ENCODE data around the gene LRIG2. TPM values are rescaled to one million over a fixed set of nuclear protein-coding genes. Genes with fewer than 3 reads are reported as not detected.

Gene LRIG2
- total and polyA plus RNA-seq, 2 donors (not counting 1 experiment from before 2014, with no cell fraction given): 9.4 to 14.7 TPM

DNA sequence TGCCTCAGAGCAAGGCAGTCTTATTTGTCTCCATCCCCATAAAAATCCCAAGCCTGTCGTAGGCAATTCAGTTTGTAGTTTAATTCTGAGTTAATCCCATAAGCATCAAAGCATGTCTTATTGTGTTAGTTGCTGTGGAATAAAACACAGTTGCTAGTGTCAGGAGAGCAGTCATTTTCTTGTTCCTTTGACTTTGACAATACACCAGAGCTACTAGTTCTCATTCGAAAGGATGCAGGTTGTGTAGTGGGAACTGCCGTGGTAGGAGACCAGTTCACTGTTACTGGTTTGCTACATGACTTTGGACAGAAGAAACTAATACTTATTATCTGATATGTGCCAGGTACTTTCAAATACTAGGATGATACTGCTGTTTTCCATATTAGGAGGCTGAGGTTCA is 23.5 kb downstream of the LRIG2 start:
- Histone ChIP-seq H3K9me3 (ENCODE audit: control insufficient read depth, insufficient read depth, low read depth, low read length) (no peaks in the 10 kb centered on the region), H3K27ac (ENCODE audit: insufficient read depth, low read length) (no peak overlapping the region), H3K36me3 (ENCODE audit: control insufficient read depth, insufficient read depth, low read length) (peaks cover 2% of the 10 kb centered on the region), H3K4me3 (replicated peaks in 1 of 4; ENCODE audit: control extremely low read depth in 1 of 4, insufficient read depth in 1 of 4, low read depth in 3 of 4, low read length in 4 of 4) (no peak overlapping the region), H4K20me1 (ENCODE audit: control insufficient read depth, extremely low read depth, insufficient read depth, low read length) (no peaks in the 10 kb centered on the region), H2AFZ (ENCODE audit: low read length) (no peak overlapping the region), H3K4me2 (ENCODE audit: extremely low read depth, insufficient read depth, low read length) (no peak overlapping the region), H3K27me3 (ENCODE audit: control insufficient read depth, insufficient read depth, low read length) (no peaks in the 10 kb centered on the region), H3K9ac (ENCODE audit: insufficient read depth, low read length) (no peak overlapping the region), H3K4me1 (ENCODE audit: control insufficient read depth, extremely low read depth, insufficient read depth, low read length) (no peaks in the 10 kb centered on the region), H3K79me2 (ENCODE audit: control insufficient read depth, insufficient read depth, low read length) (no peaks in the 10 kb centered on the region)
- TF ChIP-seq EZH2 (IDR thresholded peaks at IDR 0.05; ENCODE audit: low read length, missing control alignments): no peak
- TF ChIP-seq, protein P1, sequence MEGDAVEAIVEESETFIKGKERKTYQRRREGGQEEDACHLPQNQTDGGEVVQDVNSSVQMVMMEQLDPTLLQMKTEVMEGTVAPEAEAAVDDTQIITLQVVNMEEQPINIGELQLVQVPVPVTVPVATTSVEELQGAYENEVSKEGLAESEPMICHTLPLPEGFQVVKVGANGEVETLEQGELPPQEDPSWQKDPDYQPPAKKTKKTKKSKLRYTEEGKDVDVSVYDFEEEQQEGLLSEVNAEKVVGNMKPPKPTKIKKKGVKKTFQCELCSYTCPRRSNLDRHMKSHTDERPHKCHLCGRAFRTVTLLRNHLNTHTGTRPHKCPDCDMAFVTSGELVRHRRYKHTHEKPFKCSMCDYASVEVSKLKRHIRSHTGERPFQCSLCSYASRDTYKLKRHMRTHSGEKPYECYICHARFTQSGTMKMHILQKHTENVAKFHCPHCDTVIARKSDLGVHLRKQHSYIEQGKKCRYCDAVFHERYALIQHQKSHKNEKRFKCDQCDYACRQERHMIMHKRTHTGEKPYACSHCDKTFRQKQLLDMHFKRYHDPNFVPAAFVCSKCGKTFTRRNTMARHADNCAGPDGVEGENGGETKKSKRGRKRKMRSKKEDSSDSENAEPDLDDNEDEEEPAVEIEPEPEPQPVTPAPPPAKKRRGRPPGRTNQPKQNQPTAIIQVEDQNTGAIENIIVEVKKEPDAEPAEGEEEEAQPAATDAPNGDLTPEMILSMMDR (conservative IDR thresholded peaks at IDR 0.05 in 1 of 2, IDR thresholded peaks at IDR 0.05 in 1 of 2; ENCODE audit: low read depth in 1 of 2, low read length in 2 of 2): no peak
- no peak for DNase-seq (ENCODE audit: low read depth in 2 of 2)

- peak in 1 of 2 donors; percentile 28 for DNase-seq (ENCODE audit: low read depth in 2 of 2)
- no peak overlapping the region for H3K27ac ChIP-seq (ENCODE audit: insufficient read depth, low read length)
- H3K27me3 ChIP-seq (ENCODE audit: control insufficient read depth, insufficient read depth, low read length): no peaks in the 10 kb centered on the region
- no peak overlapping the region for H3K4me3 ChIP-seq (replicated peaks in 1 of 4; ENCODE audit: control extremely low read depth in 1 of 4, insufficient read depth in 1 of 4, low read depth in 3 of 4, low read length in 4 of 4)
- no peak overlapping the region for H2AFZ ChIP-seq (ENCODE audit: low read length)
- no peaks in the 10 kb centered on the region for H3K9me3 ChIP-seq (ENCODE audit: control insufficient read depth, insufficient read depth, low read depth, low read length)
- peaks cover 4% of the 10 kb centered on the region for H3K36me3 ChIP-seq (ENCODE audit: control insufficient read depth, insufficient read depth, low read length)
- no peaks in the 10 kb centered on the region for H3K4me1 ChIP-seq (ENCODE audit: control insufficient read depth, extremely low read depth, insufficient read depth, low read length)
- no peaks in the 10 kb centered on the region for H4K20me1 ChIP-seq (ENCODE audit: control insufficient read depth, extremely low read depth, insufficient read depth, low read length)
- no peak overlapping the region for H3K4me2 ChIP-seq (ENCODE audit: extremely low read depth, insufficient read depth, low read length)
- no peaks in the 10 kb centered on the region for H3K79me2 ChIP-seq (ENCODE audit: control insufficient read depth, insufficient read depth, low read length)
- TF ChIP-seq, protein P1 (conservative IDR thresholded peaks at IDR 0.05 in 1 of 2, IDR thresholded peaks at IDR 0.05 in 1 of 2; ENCODE audit: low read depth in 1 of 2, low read length in 2 of 2): no peak
- no peak for TF ChIP-seq EZH2 (IDR thresholded peaks at IDR 0.05; ENCODE audit: low read length, missing control alignments)
- H3K9ac ChIP-seq (ENCODE audit: insufficient read depth, low read length): no peak overlapping the region
Observed at GRCh38 chr1:113101588-113101987, 28.6 kb downstream of the LRIG2 start.

DNA sequence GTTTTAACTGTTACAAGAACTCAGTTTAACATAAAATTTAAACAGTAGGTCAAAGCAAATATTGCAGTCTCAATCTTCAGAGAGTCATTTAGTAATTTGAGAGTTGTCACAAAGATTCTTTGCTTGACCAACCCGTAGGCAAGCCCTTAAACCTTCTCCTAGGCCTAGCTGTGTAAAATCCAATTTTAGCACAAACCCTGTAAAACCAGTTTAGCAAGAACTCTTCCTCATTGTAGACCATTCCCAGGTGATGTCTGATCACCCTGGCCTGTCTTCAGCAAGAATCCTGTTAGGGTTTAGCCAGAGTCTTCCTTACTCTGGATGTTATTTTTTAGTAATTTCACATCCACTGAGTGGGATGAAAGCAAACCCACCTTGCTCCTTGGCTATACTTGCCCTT is 30.1 kb downstream of the LRIG2 start:
- no peaks in the 10 kb centered on the region for H4K20me1 ChIP-seq (ENCODE audit: control insufficient read depth, extremely low read depth, insufficient read depth, low read length)
- H3K27ac ChIP-seq (ENCODE audit: insufficient read depth, low read length): no peak overlapping the region
- H3K79me2 ChIP-seq (ENCODE audit: control insufficient read depth, insufficient read depth, low read length): no peaks in the 10 kb centered on the region
- no peaks in the 10 kb centered on the region for H3K27me3 ChIP-seq (ENCODE audit: control insufficient read depth, insufficient read depth, low read length)
- no peaks in the 10 kb centered on the region for H3K9me3 ChIP-seq (ENCODE audit: control insufficient read depth, insufficient read depth, low read depth, low read length)
- H3K36me3 ChIP-seq (ENCODE audit: control insufficient read depth, insufficient read depth, low read length): peaks cover 4% of the 10 kb centered on the region
- no peak for TF ChIP-seq EZH2 (IDR thresholded peaks at IDR 0.05; ENCODE audit: low read length, missing control alignments)
- TF ChIP-seq, protein P1 (conservative IDR thresholded peaks at IDR 0.05 in 1 of 2, IDR thresholded peaks at IDR 0.05 in 1 of 2; ENCODE audit: low read depth in 1 of 2, low read length in 2 of 2): no peak
- no peak overlapping the region for H3K4me3 ChIP-seq (replicated peaks in 1 of 4; ENCODE audit: control extremely low read depth in 1 of 4, insufficient read depth in 1 of 4, low read depth in 3 of 4, low read length in 4 of 4)
- no peak for DNase-seq (ENCODE audit: low read depth in 2 of 2)
- no peaks in the 10 kb centered on the region for H3K4me1 ChIP-seq (ENCODE audit: control insufficient read depth, extremely low read depth, insufficient read depth, low read length)
- H3K9ac ChIP-seq (ENCODE audit: insufficient read depth, low read length): no peak overlapping the region
- H2AFZ ChIP-seq (ENCODE audit: low read length): no peak overlapping the region
- H3K4me2 ChIP-seq (ENCODE audit: extremely low read depth, insufficient read depth, low read length): no peak overlapping the region
